ENCODE results near the gene TNFAIP3.

Gene TNFAIP3

DNA sequence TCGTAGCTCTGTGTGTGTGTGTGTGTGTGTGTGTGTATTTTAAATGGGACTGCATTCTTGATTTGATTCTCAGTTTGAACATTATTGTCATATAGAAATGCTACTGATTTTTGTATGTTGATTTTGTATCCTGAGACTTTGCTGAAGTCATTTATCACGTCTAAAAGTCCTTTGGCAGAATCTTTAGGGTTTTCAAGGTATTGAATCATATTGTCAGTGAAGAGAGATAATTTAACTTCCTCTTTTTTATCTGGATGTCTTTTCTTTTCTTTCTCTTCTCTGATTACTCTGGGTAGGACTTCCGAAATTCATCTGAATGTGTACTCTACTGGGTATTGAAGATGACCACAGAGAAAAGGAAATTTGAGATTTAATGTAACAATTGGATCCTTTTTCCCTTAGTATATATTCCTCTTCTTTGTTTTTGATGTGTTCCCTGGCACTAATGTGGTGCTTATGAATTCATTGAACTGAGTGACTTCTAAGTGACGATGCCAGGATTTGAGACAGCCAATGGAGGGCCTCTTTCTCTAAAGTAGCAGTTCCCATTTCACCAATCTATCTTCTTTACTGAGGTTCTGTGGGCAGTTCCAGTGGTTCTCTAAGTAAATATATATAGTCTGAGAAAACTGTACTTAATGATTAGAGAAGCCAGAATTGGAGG, 47.6 kb downstream of the TNFAIP3 start:
- no peak overlapping the region for H3K4me3 ChIP-seq (ENCODE audit: low read length)
- TF ChIP-seq, protein P1, sequence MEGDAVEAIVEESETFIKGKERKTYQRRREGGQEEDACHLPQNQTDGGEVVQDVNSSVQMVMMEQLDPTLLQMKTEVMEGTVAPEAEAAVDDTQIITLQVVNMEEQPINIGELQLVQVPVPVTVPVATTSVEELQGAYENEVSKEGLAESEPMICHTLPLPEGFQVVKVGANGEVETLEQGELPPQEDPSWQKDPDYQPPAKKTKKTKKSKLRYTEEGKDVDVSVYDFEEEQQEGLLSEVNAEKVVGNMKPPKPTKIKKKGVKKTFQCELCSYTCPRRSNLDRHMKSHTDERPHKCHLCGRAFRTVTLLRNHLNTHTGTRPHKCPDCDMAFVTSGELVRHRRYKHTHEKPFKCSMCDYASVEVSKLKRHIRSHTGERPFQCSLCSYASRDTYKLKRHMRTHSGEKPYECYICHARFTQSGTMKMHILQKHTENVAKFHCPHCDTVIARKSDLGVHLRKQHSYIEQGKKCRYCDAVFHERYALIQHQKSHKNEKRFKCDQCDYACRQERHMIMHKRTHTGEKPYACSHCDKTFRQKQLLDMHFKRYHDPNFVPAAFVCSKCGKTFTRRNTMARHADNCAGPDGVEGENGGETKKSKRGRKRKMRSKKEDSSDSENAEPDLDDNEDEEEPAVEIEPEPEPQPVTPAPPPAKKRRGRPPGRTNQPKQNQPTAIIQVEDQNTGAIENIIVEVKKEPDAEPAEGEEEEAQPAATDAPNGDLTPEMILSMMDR (conservative IDR thresholded peaks at IDR 0.05; ENCODE audit: low read depth, low read length) = no peak
- no peak for DNase-seq (ENCODE audit: low read depth)

DNA sequence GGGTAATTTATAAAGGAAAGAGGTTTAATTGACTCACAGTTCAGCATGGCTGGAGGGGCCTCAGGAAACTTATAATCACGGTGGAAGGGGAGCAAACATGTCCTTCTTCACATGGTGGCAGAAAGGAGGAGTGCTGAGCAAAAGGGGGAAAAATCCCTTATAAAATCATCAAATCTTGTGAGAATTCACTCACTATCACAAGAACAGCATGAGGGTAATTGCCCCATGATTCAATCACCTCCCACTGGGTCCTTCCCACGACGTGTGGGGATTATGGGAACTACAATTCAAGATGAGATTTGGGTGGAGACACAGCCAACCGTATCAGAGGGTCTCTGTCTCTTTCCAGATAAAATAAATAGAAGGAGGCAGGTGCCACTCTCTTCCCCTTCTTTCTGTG, 48.7 kb downstream of the TNFAIP3 start:
- TF ChIP-seq, protein P1 (conservative IDR thresholded peaks at IDR 0.05; ENCODE audit: low read depth, low read length) = no peak
- no peak for DNase-seq (ENCODE audit: low read depth)
- no peak overlapping the region for H3K4me3 ChIP-seq (ENCODE audit: low read length)

DNA sequence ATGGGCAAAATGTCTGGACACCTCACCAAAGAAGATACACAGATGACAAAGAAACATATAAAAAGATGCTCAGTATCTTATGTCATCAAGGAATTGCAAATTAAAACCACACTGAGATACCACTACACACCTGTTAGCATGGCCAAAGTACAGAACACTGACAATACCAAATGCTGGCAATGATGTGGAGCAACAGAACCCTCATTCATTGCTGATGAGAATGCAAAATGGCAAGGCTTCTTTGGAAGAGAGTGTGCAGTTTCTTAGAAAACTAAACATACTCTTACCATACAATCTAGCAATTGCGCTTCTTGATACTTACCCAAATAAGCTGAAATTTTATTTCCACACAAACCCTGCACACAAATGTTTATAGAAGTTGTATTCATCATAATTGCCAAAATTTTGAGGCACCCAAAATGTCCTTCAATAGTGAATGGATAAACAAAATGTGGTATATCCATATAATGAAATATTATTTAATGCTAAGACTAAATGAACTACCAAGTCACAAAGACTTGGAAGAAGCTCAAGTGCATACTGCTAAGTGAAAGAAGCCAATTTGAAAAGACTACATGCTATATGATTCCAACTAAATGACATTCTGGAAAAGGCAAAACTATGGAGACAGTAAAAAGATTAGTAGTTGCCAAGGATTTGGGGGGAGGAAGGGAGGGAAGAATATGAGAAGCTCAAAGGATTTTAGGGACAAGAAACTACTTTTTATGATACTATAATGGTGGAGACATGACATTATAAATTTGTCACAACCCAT, 50.7 kb downstream of the TNFAIP3 start:
- no peak overlapping the region for H3K4me3 ChIP-seq (ENCODE audit: low read length)
- no peak for DNase-seq (ENCODE audit: low read depth)
- TF ChIP-seq, protein P1 (conservative IDR thresholded peaks at IDR 0.05; ENCODE audit: low read depth, low read length) = no peak

DNA sequence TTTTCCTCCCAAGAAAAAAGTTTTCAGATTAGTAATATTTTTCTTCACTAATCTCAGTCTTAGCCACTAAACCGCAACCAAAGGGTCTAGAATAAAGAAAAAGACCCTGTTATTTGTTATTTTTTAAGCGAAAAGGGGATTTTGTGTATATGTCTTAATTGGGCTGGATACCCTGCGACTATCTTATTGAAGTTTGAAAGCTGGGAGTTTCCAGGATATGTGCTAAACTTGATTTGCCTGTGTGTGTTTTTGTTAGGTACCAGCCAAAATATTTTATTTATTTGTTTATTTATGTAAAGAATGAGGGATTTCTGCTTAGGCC, 52.4 kb downstream of the TNFAIP3 start:
- no peak overlapping the region for H3K4me3 ChIP-seq (ENCODE audit: low read length)
- no peak for DNase-seq (ENCODE audit: low read depth)
- TF ChIP-seq, protein P1 (conservative IDR thresholded peaks at IDR 0.05; ENCODE audit: low read depth, low read length) = no peak

DNA sequence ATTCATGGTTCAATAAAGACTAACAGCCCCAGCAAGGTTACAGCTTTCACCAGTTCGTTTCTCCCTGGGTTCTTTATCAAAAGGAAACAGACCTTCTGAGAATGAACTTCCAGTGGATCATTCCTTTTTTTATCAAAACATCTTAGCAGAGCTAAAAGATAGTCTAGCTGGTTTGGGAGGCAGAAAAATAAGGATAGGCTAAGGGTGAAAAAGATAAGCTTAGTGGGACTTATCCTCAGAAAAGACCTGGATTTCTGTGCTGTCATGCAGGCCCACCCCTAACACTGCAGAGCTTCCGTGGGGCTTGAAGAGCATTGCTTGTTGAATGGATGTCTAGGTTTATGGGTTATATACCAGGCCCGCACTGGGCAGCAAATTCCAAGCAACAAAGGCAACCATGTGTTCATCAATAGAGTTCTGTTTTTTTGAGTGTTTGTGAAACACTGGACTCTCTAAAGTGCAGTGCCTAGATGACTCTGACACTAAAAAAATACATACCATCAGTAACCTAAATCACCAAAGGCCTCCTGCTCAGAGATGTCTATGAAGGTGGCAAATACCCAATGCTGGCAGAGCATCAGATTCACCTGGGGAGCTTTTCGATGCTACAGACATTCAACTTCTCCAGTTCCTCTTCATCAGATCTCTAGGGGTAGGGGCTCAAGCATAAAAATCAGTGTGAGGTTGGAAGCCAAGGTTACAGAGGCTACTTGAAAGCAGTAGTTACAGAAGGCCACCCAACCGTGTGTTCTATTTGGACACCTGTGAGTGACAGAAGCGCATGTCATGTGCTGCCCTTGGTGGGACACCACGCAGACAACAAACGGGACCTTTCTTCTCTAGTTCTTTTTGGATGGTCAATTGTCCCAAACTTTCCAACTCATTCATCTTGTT, 53.0 kb downstream of the TNFAIP3 start:
- no peak for DNase-seq (ENCODE audit: low read depth)
- TF ChIP-seq, protein P1 (conservative IDR thresholded peaks at IDR 0.05; ENCODE audit: low read depth, low read length) = no peak
- H3K4me3 ChIP-seq (ENCODE audit: low read length) = no peak overlapping the region

DNA sequence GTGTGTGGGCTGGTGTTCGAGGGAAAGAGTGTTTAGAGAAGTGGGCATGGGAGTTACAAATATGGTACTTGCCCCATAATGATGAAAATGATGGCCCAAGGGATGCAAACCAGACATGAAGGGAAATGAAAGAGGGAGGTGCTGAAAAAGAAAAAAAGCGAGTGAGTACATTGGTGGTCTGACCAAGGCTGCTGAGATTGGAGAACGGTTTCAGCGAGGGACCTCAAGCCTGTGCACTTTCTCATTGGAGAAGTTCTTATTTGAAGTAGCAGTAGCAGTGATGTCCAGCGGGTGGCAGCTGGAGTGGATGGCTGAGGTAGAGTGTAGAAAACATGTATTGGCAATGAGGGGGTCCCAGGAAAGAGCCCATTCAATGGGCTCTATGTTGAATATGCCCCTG, 54.8 kb downstream of the TNFAIP3 start:
- no peak for DNase-seq (ENCODE audit: low read depth)
- TF ChIP-seq, protein P1 (conservative IDR thresholded peaks at IDR 0.05; ENCODE audit: low read depth, low read length) = peak; percentile 10
- H3K4me3 ChIP-seq (ENCODE audit: low read length) = no peak overlapping the region
